Measurements from ENCODE around the gene PRCC.
A peak's percentile ranks its signal among the peaks of the same experiment; 100 is the strongest.

PRCC gene

GRCh38 chr1:156727926-156728598 lies 39.3 kb upstream of the PRCC start, which contains the start of gene METTL25B:
Gene METTL25B, plus strand, starts transcription at chr1:156728469. Its CDS starts 636 bp downstream, at chr1:156729105.
- Histone ChIP-seq H3K27ac (ENCODE audit: low read depth, low read length, poor library complexity, severe bottlenecking) (peak within 1 kb of the TSS; percentile 76), H2AFZ (ENCODE audit: low read length) (no peak within 1 kb of the TSS), H3K27me3 (ENCODE audit: insufficient read depth, low read length) (no peaks in the 10 kb centered on the region), H3F3A (ENCODE audit: insufficient read depth, low read length) (no peaks in the 10 kb centered on the region; the same call in 1 of the 2 replicates), H3K9me3 (ENCODE audit: low read length) (no peaks in the 10 kb centered on the region), H3K4me2 (ENCODE audit: low read length) (peak within 1 kb of the TSS; percentile 95), H3K79me2 (ENCODE audit: insufficient read depth, low read length) (peaks cover 45% of the 10 kb centered on the region), H4K20me1 (ENCODE audit: insufficient read depth, low read length) (0 out of 2 replicates have a peak, but pooled peaks cover 3% of the 10 kb centered on the region), H3K9me2 (ENCODE audit: low read depth, low read length) (no peaks in the 10 kb centered on the region), H3K36me3 (ENCODE audit: insufficient read depth, low read length) (peaks cover 39% of the 10 kb centered on the region), H3K9ac (ENCODE audit: low read length) (peak within 1 kb of the TSS; percentile 100), H3K4me3 (ENCODE audit: low read depth, low read length, poor library complexity, severe bottlenecking) (peak within 1 kb of the TSS; percentile 100), H3K4me1 (ENCODE audit: insufficient read depth, low read length, severe bottlenecking) (peaks cover 48% of the 10 kb centered on the region)
- TF ChIP-seq EZH2 (IDR thresholded peaks at IDR 0.05; ENCODE audit: borderline replicate concordance, low read length) = no peak
- TF ChIP-seq, protein P1, sequence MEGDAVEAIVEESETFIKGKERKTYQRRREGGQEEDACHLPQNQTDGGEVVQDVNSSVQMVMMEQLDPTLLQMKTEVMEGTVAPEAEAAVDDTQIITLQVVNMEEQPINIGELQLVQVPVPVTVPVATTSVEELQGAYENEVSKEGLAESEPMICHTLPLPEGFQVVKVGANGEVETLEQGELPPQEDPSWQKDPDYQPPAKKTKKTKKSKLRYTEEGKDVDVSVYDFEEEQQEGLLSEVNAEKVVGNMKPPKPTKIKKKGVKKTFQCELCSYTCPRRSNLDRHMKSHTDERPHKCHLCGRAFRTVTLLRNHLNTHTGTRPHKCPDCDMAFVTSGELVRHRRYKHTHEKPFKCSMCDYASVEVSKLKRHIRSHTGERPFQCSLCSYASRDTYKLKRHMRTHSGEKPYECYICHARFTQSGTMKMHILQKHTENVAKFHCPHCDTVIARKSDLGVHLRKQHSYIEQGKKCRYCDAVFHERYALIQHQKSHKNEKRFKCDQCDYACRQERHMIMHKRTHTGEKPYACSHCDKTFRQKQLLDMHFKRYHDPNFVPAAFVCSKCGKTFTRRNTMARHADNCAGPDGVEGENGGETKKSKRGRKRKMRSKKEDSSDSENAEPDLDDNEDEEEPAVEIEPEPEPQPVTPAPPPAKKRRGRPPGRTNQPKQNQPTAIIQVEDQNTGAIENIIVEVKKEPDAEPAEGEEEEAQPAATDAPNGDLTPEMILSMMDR (IDR thresholded peaks at IDR 0.05; ENCODE audit: low read length) = no peak

- TF ChIP-seq EZH2 (IDR thresholded peaks at IDR 0.05; ENCODE audit: borderline replicate concordance, low read length) = no peak
- TF ChIP-seq, protein P1 (IDR thresholded peaks at IDR 0.05; ENCODE audit: low read length) = no peak
- H2AFZ ChIP-seq (ENCODE audit: low read length) = no peak within 1 kb of the TSS
- peak within 1 kb of the TSS; percentile 100 for H3K9ac ChIP-seq (ENCODE audit: low read length)
- peaks cover 44% of the 10 kb centered on the region for H3K79me2 ChIP-seq (ENCODE audit: insufficient read depth, low read length)
- no peaks in the 10 kb centered on the region for H3K9me2 ChIP-seq (ENCODE audit: low read depth, low read length)
- no peaks in the 10 kb centered on the region; the same call in 1 of the 2 replicates for H3F3A ChIP-seq (ENCODE audit: insufficient read depth, low read length)
- peak within 1 kb of the TSS; percentile 95 for H3K4me2 ChIP-seq (ENCODE audit: low read length)
- H3K27me3 ChIP-seq (ENCODE audit: insufficient read depth, low read length) = no peaks in the 10 kb centered on the region
- peaks cover 48% of the 10 kb centered on the region for H3K4me1 ChIP-seq (ENCODE audit: insufficient read depth, low read length, severe bottlenecking)
- no peaks in the 10 kb centered on the region for H3K9me3 ChIP-seq (ENCODE audit: low read length)
- H3K27ac ChIP-seq (ENCODE audit: low read depth, low read length, poor library complexity, severe bottlenecking) = peak within 1 kb of the TSS; percentile 76
- peak within 1 kb of the TSS; percentile 100 for H3K4me3 ChIP-seq (ENCODE audit: low read depth, low read length, poor library complexity, severe bottlenecking)
- H4K20me1 ChIP-seq (ENCODE audit: insufficient read depth, low read length) = 0 out of 2 replicates have a peak, but pooled peaks cover 3% of the 10 kb centered on the region
- peaks cover 35% of the 10 kb centered on the region for H3K36me3 ChIP-seq (ENCODE audit: insufficient read depth, low read length)
Measured at GRCh38 chr1:156728599-156729462, 38.5 kb upstream of the PRCC start, which contains the start of gene ISG20L2. Gene ISG20L2, minus strand, starts transcription at chr1:156728766. Its CDS starts 1,114 bp downstream, at chr1:156727652.

GRCh38 chr1:156733989-156734584 lies 33.2 kb upstream of the PRCC start:
- peaks cover 10% of the 10 kb centered on the region for H3K4me1 ChIP-seq (ENCODE audit: insufficient read depth, low read length, severe bottlenecking)
- H3K4me3 ChIP-seq (ENCODE audit: low read depth, low read length, poor library complexity, severe bottlenecking) = no peak overlapping the region
- H3K27me3 ChIP-seq (ENCODE audit: insufficient read depth, low read length) = no peaks in the 10 kb centered on the region
- no peak overlapping the region for H3K9ac ChIP-seq (ENCODE audit: low read length)
- no peak overlapping the region for H2AFZ ChIP-seq (ENCODE audit: low read length)
- no peaks in the 10 kb centered on the region for H3K9me3 ChIP-seq (ENCODE audit: low read length)
- H3K79me2 ChIP-seq (ENCODE audit: insufficient read depth, low read length) = no peaks in the 10 kb centered on the region
- no peaks in the 10 kb centered on the region; the same call in 1 of the 2 replicates for H3F3A ChIP-seq (ENCODE audit: insufficient read depth, low read length)
- no peaks in the 10 kb centered on the region for H4K20me1 ChIP-seq (ENCODE audit: insufficient read depth, low read length)
- TF ChIP-seq, protein P1 (IDR thresholded peaks at IDR 0.05; ENCODE audit: low read length) = no peak
- no peak for TF ChIP-seq EZH2 (IDR thresholded peaks at IDR 0.05; ENCODE audit: borderline replicate concordance, low read length)
- H3K9me2 ChIP-seq (ENCODE audit: low read depth, low read length) = no peaks in the 10 kb centered on the region
- peaks cover 39% of the 10 kb centered on the region for H3K36me3 ChIP-seq (ENCODE audit: insufficient read depth, low read length)
- no peak overlapping the region for H3K27ac ChIP-seq (ENCODE audit: low read depth, low read length, poor library complexity, severe bottlenecking)
- no peak overlapping the region for H3K4me2 ChIP-seq (ENCODE audit: low read length)
